K562 (cell line): ENCODE measurements around the gene CMTR1. TPM values are rescaled to one million over a fixed set of nuclear protein-coding genes. Genes with fewer than 3 reads are reported as not detected.

ENCODE experiments used
- ATAC-seq: fragments of 200-7000 bp; cut with Tn5 transposase; 3 replicates; pipeline ENCODE4 v1.9.1; 2020; ENCODE audit warnings: moderate library complexity
- BruUV-seq: library from RNA; stranded (reverse); fragments of 400-500 nt; replicated peaks from 2 replicates; lab custom pipeline; 2021; lab: Mats Ljungman, UMichigan
- CTCF ChIA-PET: fragments of 300-600 bp; formaldehyde crosslinking; extraction: SDS; loops from one replicate; lab custom pipeline; 2021; ENCODE audit warnings: low intra/inter-chr PET ratio; lab: Yijun Ruan, JAX
- POLR2A ChIA-PET: fragments of 300-600, 350-650 bp; sonication (Branson Sonifier 250); formaldehyde crosslinking; extraction: SDS; loops from one replicate; lab custom pipeline; 2021; ENCODE audit warnings: antibody characterized with exemption, inconsistent platforms; lab: Yijun Ruan, JAX
- DNase-seq, 4 experiments: peaks; one replicate each; pipeline versions ENCODE4 v3.0.0 to v3.0.0-alpha.2; 2011 to 2018; ENCODE audit warnings: low spot score in 3 of 4, mixed read lengths in 3 of 4; ENCODE audit errors: extremely low read depth in 1 of 4
- FAIRE-seq: peaks from 2 replicates; lab custom pipeline; 2011; peaks lifted over from hg19 to GRCh38; lab: Jason Lieb, UNC
- H2AFZ ChIP-seq: 2 replicates; pipeline ENCODE4 v1.6.0; 2011; ENCODE audit warnings: low read depth, low read length, control low read depth, inconsistent platforms
- H3K27ac ChIP-seq: fragments of 200-600 bp; 3 replicates; pipeline ENCODE4 v1.8.0; 2011; ENCODE audit warnings: low read depth, mild to moderate bottlenecking, control low read depth, inconsistent platforms, low read length, moderate library complexity, mixed read lengths; ENCODE audit errors: extremely low read depth
- H3K27me3 ChIP-seq, 2 experiments: fragments of 300-600 bp in 1 of 2; 2 replicates in 1 of 2; 3 replicates in 1 of 2; pipeline versions ENCODE4 v1.6.0 to v1.8.0; 2011; ENCODE audit warnings: inconsistent platforms in 2 of 2, low read length in 2 of 2, mild to moderate bottlenecking in 1 of 2, mixed read lengths in 1 of 2, moderate library complexity in 1 of 2; ENCODE audit not compliant: control insufficient read depth in 2 of 2, insufficient read depth in 2 of 2
- H3K36me3 ChIP-seq: fragments of 300-600 bp; 3 replicates; pipeline ENCODE4 v1.8.0; 2011; ENCODE audit warnings: mild to moderate bottlenecking, low read length, inconsistent platforms; ENCODE audit not compliant: control insufficient read depth, insufficient read depth
- H3K4me1 ChIP-seq, 2 experiments: fragments of 200-600 bp in 1 of 2; replicated peaks in 1 of 2; 2 replicates in 1 of 2; 3 replicates in 1 of 2; pipeline versions ENCODE4 v1.5.1 to v1.8.0; 2011; ENCODE audit warnings: inconsistent platforms in 2 of 2, low read length in 2 of 2, mild to moderate bottlenecking in 1 of 2, mixed read lengths in 1 of 2, moderate library complexity in 1 of 2; ENCODE audit not compliant: control insufficient read depth in 2 of 2, insufficient read depth in 2 of 2
- H3K4me2 ChIP-seq: 2 replicates; pipeline ENCODE4 v1.6.1; 2011; ENCODE audit warnings: low read length, control low read depth, inconsistent platforms, mixed read lengths; ENCODE audit not compliant: insufficient read depth
- H3K4me3 ChIP-seq: fragments of 200-600 bp; sonication (generic), shearing (Covaris generic); 2 replicates; pipeline ENCODE4 v1.5.1; 2016; ENCODE audit warnings: control low read depth, inconsistent platforms
- H3K79me2 ChIP-seq: fragments of 200-600 bp; 3 replicates; pipeline ENCODE4 v1.8.0; 2011; ENCODE audit warnings: low read length, inconsistent platforms; ENCODE audit not compliant: control insufficient read depth, insufficient read depth
- H3K9ac ChIP-seq, 2 experiments: 2 replicates each; pipeline versions ENCODE4 v1.6.0 to v1.6.1; 2011; ENCODE audit warnings: low read depth in 2 of 2, low read length in 2 of 2, control low read depth in 1 of 2, inconsistent platforms in 1 of 2, mild to moderate bottlenecking in 1 of 2, mixed read lengths in 1 of 2; ENCODE audit not compliant: insufficient read depth in 1 of 2
- H3K9me1 ChIP-seq: one replicate; pipeline ENCODE4 v1.6.0; 2011; ENCODE audit warnings: inconsistent platforms, mild to moderate bottlenecking, low read length, moderate library complexity; ENCODE audit not compliant: control insufficient read depth, insufficient read depth
- H3K9me3 ChIP-seq: replicated peaks from 2 replicates; pipeline ENCODE4 v1.5.1; 2011; ENCODE audit warnings: low read depth, low read length, inconsistent platforms; ENCODE audit not compliant: control insufficient read depth, insufficient read depth
- H4K20me1 ChIP-seq: replicated peaks from 2 replicates; pipeline ENCODE4 v1.6.1; 2011; ENCODE audit warnings: low read length, inconsistent platforms, mixed read lengths; ENCODE audit not compliant: control insufficient read depth, insufficient read depth
- GTF2A2 ChIP-seq: IDR thresholded peaks from 2 replicates; pipeline ENCODE4 v1.6.1; 2016; ENCODE audit warnings: mild to moderate bottlenecking, missing genetic modification characterization, missing compliant biosample characterization
- USF2 ChIP-seq: sonication (generic); formaldehyde crosslinking; IDR thresholded peaks from 2 replicates; pipeline ENCODE4 v1.5.0; 2020; ENCODE audit warnings: missing genetic modification reagents
- WGBS: fragments of 100-300 bp; shearing (Covaris generic); methylation state at CpG from one replicate; pipeline ENCODE4 v1.1.6; 2016; ENCODE audit warnings: low coverage, mixed read lengths; ENCODE audit not compliant: insufficient coverage; ENCODE audit errors: missing lambda C conversion rate; 5-methylcytosine and 5-hydroxymethylcytosine counted together
- in situ Hi-C: fragments of 300-500 bp; cut with MboI; formaldehyde crosslinking; loops from 4 replicates; pipeline ENCODE4 v1.15.0; 2018; ENCODE audit warnings: inconsistent platforms, mixed read lengths
- intact Hi-C: fragments of 100-400 bp; cut with micrococcal nuclease; formaldehyde crosslinking; loops from 2 replicates; pipeline ENCODE4 v1.14.2; 2022
- polyA plus RNA-seq, 8 experiments: library from polyadenylated mRNA; depleted of rRNA in 4 of 8; stranded (reverse) in 5 of 8; unstranded in 3 of 8; fragments of >200 nt; fragmentation: Nextera tagmentation in 2 of 8; fragmentation: Illumina TruSeq in 1 of 8; extraction: Ambion mirVana in 2 of 8; extraction: Trizol in 1 of 8; gene quantifications; 2 replicates each; pipeline versions ENCODE4 v1.2.1 to v1.2.3, GENCODE V29; 2011 to 2014; ENCODE audit warnings: inconsistent platforms in 1 of 8, missing spikeins in 1 of 8
- total RNA-seq, 7 experiments: library from RNA; depleted of rRNA in 6 of 7; stranded (reverse); fragments of >200 nt in 6 of 7; fragmentation: Illumina TruSeq in 2 of 7; extraction: Trizol in 2 of 7; gene quantifications; 2 replicates each; pipeline versions ENCODE4 v1.2.1 to v1.2.3, GENCODE V29; 2011 to 2021; ENCODE audit warnings: low replicate concordance in 1 of 7
- TF ChIP-seq, protein P1 (sequence below): sonication (generic); formaldehyde crosslinking; IDR thresholded peaks from 2 replicates; pipeline ENCODE4 v1.9.0; 2022; ENCODE audit warnings: mild to moderate bottlenecking, missing genetic modification reagents

Gene CMTR1
- total and polyA plus RNA-seq, 9 of the 15 experiments (the other 6 are each of a cell fraction or from before 2014, with no cell fraction given): 2.9 to 63.5 (median 49.5) TPM

DNA sequence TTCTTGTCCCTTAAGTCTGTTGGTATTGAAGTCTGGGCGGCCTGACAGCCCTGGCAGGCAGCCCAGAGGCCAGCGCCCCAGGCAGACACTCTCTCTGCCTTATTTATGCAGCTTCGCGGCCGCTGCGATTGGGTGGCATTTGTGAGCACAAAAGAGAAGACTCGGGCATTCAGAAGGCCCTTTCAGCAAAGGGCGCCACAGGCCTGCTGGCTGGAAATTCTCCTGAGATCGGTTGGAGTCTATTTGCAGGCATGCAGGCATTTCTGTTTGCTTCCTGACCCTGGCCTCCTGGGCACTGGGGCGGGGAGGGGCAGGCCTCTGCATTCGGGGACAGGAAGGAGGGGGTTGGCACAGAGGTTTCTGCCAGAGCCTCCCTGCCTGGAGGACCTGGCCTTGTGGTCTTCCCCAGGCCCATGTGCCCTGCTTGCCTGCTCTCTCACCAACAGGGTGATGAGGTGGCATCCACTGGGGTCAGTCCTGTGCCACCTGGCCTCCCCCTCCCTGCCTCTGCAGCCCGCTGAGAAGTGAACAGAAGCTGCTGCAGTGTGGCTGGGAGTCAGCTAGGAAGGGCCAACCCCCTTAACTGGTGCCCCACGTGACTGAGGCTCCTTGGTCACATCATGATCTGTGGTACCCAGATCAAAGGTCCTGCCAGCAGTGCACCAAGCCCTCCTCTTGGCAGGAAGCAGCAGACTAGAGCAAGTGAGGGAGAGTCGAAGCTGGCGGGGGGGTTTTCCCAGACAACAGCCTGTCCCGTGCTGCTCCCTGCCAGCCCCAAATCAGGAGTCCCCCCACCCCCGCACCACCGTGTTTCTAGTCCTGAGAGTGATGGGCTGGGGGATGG is 83.3 kb downstream of the CMTR1 start:
- intact Hi-C loops (no loop called here), in situ Hi-C loops (no loop called here)
- Histone ChIP-seq H3K4me2 (no peak overlapping the region), H3K9me3 (no peaks in the 10 kb centered on the region), H3K27me3 (peaks cover 74 to 94% of the 10 kb centered on the region in 2 experiments), H3K9ac (no peak overlapping the region), H3K79me2 (no peaks in the 10 kb centered on the region), H3K36me3 (no peaks in the 10 kb centered on the region), H4K20me1 (peaks cover 9% of the 10 kb centered on the region; the same call in 1 of the 2 replicates), H3K9me1 (no peaks in the 10 kb centered on the region), H3K4me3 (no peak overlapping the region), H3K27ac (no peak overlapping the region), H2AFZ (no peak overlapping the region), H3K4me1 (peaks cover 0 to 3% of the 10 kb centered on the region in 2 experiments; a peak in 1 of 5 replicates)
- CTCF ChIA-PET: no interaction called here
- TF ChIP-seq, protein P1, sequence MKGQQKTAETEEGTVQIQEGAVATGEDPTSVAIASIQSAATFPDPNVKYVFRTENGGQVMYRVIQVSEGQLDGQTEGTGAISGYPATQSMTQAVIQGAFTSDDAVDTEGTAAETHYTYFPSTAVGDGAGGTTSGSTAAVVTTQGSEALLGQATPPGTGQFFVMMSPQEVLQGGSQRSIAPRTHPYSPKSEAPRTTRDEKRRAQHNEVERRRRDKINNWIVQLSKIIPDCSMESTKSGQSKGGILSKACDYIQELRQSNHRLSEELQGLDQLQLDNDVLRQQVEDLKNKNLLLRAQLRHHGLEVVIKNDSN (CRISPR knock-in tag): peak; percentile 66
- TF ChIP-seq GTF2A2 (tag) (no peak), USF2 (CRISPR knock-in tag) (peak; percentile 48)
- POLR2A ChIA-PET: interaction anchor here (0.7 to 1.9 kb wide), 5 partner anchors 10 to 23 kb away, joined by 3 to 6 read pairs (median 4); no protein-coding TSS in a partner anchor
- no TSS peak for BruUV-seq
- ATAC-seq: no peak
- no peak for FAIRE-seq
- no peak for DNase-seq
- WGBS: under 1% methylated on average over 17 of the region's 18 CpGs
